GM13976 (cell line): Measurements from ENCODE around the gene SLIT1.

Experiments
- DNase-seq: peaks from one replicate; pipeline ENCODE4 v3.0.0; 2012; ENCODE audit warnings: low spot score
- CTCF ChIP-seq: IDR thresholded peaks from 2 replicates; pipeline ENCODE4 v1.5.1; 2012; ENCODE audit warnings: borderline replicate concordance, mild to moderate bottlenecking; ENCODE audit not compliant: insufficient read depth; ENCODE audit errors: extremely low read depth, missing control alignments, control extremely low read depth
- in situ Hi-C: fragments of 300-500 bp; cut with MboI; formaldehyde crosslinking; loops from one replicate; pipeline ENCODE4 v1.12.0; 2022; ENCODE audit warnings: low sequenced_read_pairs, mixed read lengths, inconsistent platforms; ENCODE audit not compliant: unreplicated experiment

SLIT1 gene

GRCh38 chr10:97018251-97019212 is 167.2 kb downstream of the SLIT1 start:
- DNase-seq = no peak

DNA sequence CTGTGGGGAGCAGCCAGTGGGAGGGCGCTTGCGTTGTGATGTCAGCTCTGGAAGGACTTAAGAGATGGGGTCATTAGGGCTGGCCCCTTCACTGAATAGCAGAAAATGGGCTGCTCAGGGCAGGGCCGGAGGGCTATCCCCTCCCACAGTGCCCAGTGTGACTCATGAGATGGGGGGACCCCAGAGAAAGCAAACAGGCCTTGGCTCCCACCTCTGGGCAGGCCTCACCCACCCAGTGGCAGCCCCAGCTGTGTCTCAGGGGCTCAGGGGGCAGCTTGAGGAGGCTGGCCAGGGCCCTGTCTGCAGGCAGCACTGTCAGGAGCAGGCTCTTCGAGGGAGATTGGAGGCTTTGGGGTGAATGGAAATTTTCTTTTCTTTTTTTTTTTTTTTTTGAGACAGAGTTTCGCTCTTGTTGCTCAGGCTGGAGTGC is 168.3 kb downstream of the SLIT1 start:
- in situ Hi-C loops = loop anchor here (25.0 kb wide), 1 partner anchor 380 kb away; no protein-coding TSS in a partner anchor
- no peak for TF ChIP-seq CTCF
- DNase-seq = no peak

More at GRCh38 chr10:97018251-97019212, 167.2 kb downstream of the SLIT1 start:
- in situ Hi-C loops = loop anchor here (25.0 kb wide), 1 partner anchor 381 kb away; no protein-coding TSS in a partner anchor
- TF ChIP-seq CTCF = no peak

DNA sequence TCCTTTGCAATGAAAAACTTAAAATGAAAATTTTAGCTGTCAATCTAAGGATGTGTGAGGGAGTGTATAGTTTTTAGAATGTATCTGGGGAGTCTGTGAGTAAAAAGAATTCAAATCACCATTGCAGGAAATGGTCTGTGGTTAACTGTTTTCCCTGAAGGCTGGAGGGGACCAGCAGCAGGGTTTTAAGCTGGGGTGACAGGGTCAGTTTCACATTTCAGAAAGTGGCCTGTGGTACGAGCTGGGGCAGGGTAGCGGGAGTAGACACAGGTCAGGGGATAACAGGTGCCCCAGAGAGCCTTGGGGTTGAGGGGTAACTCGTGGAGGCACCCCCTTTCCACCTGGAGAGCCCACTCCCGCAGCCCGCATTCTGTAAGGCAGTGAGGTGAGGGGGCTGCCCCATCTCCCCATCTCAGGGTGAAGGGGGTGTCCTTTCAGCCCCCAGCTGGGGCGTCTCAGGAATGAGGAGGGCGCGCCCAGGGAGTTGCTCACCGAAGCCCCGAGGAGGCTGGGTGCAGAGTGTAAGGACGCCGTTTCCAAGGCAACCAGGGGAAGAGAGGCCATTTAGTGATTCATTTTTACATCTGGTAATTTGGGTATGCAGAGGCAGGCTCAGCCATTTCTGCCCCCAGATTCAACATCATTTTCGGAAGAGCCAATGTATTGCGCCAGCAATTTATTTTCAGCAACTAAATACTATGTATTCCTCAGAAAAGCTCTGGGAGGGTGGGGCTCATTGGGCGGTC is 168.9 kb downstream of the SLIT1 start:
- TF ChIP-seq CTCF = no peak
- peak; percentile 78 for DNase-seq
- in situ Hi-C loops = loop anchor here (25.0 kb wide), 1 partner anchor 380 kb away; no protein-coding TSS in a partner anchor

DNA sequence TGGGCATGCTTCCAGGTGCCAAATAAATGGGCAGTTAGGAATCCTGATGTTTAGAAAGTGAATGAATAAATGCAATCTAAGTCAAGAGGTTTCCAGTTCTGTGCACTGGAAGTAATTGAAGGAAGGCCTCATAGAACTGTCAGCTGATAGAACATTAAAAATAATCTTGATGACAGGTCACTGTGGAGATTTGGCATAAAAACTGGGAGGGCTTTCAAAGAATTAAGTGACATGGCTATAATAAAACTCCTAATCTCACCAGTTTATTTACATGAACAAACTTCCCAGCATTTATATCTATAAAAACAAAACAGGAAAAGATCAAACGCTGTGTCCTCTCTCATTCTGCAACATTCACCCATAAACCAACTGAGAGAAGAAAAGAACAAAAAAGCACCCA is 170.5 kb downstream of the SLIT1 start:
- in situ Hi-C loops = loop anchor here (25.0 kb wide), 1 partner anchor 378 kb away; no protein-coding TSS in a partner anchor
- no peak for DNase-seq
- TF ChIP-seq CTCF = no peak

DNA sequence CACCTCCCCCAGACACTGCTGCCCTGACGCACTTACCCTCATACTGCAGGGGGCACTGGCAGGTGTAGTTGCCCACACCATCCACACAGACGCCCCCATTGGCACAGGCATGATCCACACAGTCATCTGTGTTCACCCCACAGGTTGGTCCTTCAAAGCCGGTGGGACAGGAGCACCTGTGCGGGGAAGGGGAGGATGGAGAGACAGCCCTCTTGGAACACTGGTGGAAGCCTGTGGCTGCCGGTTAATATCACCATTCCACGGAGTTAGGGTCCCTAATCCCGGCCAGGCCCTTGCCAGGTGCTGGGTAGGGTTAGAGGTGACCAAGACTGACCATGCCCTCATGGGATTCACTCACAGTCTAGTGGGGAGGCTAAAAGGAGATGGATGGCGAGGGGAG is 171.8 kb downstream of the SLIT1 start:
- TF ChIP-seq CTCF = no peak
- no peak for DNase-seq
- in situ Hi-C loops = loop anchor here (25.0 kb wide), 1 partner anchor 377 kb away; no protein-coding TSS in a partner anchor

DNA sequence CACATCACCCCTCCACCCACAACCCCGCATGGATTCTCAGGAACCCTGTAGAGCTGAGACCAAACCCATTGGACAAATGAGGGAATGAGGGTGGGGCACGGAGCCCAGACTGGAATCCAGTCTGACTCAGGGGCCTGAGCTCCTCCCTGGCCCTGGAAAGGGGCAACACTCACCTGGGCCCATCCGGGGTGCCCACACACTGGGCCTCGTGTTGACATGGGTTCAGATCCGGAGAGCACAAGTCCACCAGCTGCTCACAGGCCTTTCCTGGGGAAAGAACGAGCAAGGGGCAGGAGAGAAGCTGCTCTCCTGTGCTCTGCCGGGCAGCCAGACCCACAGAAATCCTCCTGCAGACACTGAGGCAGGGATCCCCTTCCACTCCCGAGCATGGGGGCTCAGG is 172.2 kb downstream of the SLIT1 start:
- DNase-seq = no peak
- TF ChIP-seq CTCF = no peak
- in situ Hi-C loops = loop anchor here (25.0 kb wide), 1 partner anchor 376 kb away; no protein-coding TSS in a partner anchor
